HEK293 (cell line): Measurements from ENCODE around the gene PBX3.

ENCODE experiments used
- CTCF ChIP-seq: fragments of 450-650 bp; formaldehyde crosslinking; IDR thresholded peaks from 2 replicates; pipeline ENCODE4 v1.5.1; 2016; ENCODE audit warnings: missing biosample characterization, missing genetic modification characterization
- ZNF175 ChIP-seq: fragments of 450-650 bp; formaldehyde crosslinking; IDR thresholded peaks from 2 replicates; pipeline ENCODE4 v1.5.1; 2016; ENCODE audit warnings: missing biosample characterization, missing genetic modification characterization
- ZNF2 ChIP-seq: fragments of 450-650 bp; formaldehyde crosslinking; IDR thresholded peaks from 2 replicates; pipeline ENCODE4 v1.5.1; 2016; ENCODE audit warnings: missing biosample characterization, missing genetic modification characterization
- ZNF24 ChIP-seq: fragments of 450-650 bp; formaldehyde crosslinking; IDR thresholded peaks from 2 replicates; pipeline ENCODE4 v1.5.1; 2016; ENCODE audit warnings: missing biosample characterization, missing genetic modification characterization
- ZNF37A ChIP-seq: fragments of 450-650 bp; IDR thresholded peaks from 2 replicates; pipeline ENCODE4 v1.5.1; 2018; ENCODE audit warnings: missing biosample characterization, missing genetic modification characterization
- ZNF792 ChIP-seq: fragments of 450-650 bp; formaldehyde crosslinking; IDR thresholded peaks from 2 replicates; pipeline ENCODE4 v1.5.1; 2016; ENCODE audit warnings: missing biosample characterization, missing genetic modification characterization

- no peak for TF ChIP-seq ZNF24 (tag by site-specific recombination)
- no peak for TF ChIP-seq CTCF (tag by site-specific recombination)
- TF ChIP-seq ZNF175 (tag by site-specific recombination) = no peak
- TF ChIP-seq ZNF2 = no peak
- TF ChIP-seq ZNF37A = no peak
- no peak for TF ChIP-seq ZNF792 (tag by site-specific recombination)
Observed at GRCh38 chr9:125754096-125754495, 6.9 kb downstream of the PBX3 start.
